GM21723 (cell line): ENCODE results near the gene MED12L.
A peak's percentile ranks its signal among the peaks of the same experiment; 100 is the strongest.

Source experiments
- ATAC-seq: cut with Tn5 transposase; IDR thresholded peaks from one replicate; pipeline ENCODE4 v1.9.1; 2021; ENCODE audit warnings: mild to moderate bottlenecking, moderate library complexity; ENCODE audit not compliant: unreplicated experiment

MED12L gene

DNA sequence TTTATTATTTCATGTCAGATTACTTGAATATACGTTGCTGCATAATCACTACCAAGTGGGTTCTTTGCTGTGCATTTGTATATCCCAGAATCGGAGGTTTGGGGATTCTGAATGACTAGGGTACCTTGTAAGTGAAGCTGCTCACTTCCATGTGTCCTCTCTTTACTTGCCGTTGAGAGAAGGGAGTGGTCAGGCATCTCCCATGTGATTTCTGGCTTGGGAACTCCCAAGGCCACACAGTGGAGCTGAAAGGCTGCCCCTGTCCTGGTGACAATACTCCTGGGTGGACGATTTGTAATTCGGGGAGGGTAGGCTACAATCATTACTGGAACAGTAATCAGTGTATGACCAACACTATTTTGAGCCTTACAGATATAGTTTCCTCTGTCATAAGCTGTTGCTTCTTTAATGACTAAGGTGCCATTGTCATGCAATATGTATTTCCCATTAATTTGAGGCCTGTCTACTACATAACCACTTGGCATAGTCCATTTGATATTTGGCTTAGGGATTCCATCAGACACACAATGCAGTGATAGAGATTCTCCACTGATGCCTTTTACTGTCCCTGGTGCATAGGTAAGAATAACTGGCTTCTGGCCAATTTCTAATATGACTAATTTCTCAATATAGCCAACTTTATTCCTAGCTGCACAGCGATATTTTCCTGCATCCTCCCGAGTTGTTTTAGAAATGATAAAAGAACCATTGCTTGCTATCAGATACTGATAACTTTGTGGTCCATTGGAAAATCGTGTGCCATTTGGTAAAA, 351.4 kb downstream of the MED12L start:
- no peak for ATAC-seq

GRCh38 chr3:151437906-151438305, 352.4 kb downstream of the MED12L start:
- no peak for ATAC-seq

GRCh38 chr3:151439652-151440125, 354.2 kb downstream of the MED12L start:
- peak; percentile 84 for ATAC-seq

- ATAC-seq: no peak
These were observed 355.5 kb downstream of the MED12L start for GRCh38 chr3:151440940-151441339.

DNA sequence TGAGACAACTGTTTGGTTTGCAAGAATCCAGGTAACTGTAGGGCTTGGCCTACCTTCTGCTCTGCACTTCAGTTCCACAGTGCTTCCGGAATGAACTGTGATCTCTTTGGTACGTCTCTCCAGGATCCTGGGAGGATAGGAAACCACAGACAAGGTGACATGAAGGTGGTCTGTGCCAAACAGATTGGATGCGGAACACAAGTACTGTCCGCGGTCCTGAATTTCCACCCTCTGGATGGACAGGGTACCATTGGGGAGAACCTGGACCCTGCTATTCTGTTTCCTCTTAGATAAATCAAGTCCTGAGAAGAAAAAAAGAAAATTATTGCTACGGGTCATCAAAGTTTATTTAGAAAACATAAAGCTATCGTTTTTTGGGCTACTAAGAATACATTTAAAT, 358.1 kb downstream of the MED12L start:
- no peak for ATAC-seq

- ATAC-seq: no peak
These were observed 360.0 kb downstream of the MED12L start for GRCh38 chr3:151445273-151446001.

DNA sequence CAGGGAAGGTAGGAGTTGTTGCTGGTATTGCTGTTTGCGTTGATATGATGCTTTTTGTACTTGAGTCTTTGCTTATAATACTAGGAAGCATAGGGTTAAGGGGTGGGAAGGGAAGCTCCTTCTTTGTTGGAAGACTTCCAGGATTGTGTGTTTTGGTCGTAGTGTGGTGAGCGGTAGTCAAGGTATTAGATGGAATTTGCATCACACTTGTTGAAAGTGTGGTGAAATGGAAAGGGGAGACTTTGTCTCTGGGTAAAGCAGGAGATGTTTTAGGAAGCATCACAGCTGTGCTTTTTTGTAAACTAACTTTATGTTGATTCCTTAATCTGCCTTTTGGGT, 360.5 kb downstream of the MED12L start:
- ATAC-seq: no peak

GRCh38 chr3:151452368-151452767, 366.9 kb downstream of the MED12L start:
- ATAC-seq: no peak

DNA sequence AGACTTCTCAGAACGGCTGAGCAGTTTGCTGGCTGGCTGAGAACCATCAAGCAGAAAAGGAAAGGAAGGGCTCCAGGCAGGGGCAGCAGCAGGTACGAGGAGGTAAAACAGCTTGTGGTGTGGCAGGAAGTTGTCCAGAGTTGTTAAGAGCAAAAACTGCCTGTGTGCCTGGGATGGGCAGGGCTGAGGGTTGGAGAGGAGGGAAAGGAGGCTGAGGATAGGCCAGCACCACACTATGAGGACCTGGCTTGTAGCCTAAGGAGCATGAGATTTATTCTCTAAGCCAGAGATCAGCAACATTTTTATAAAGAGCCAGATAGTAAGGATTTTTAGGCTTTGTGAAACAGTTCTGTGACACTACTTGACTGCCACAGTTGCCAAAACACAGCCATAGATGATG, 367.4 kb downstream of the MED12L start:
- ATAC-seq: no peak

GRCh38 chr3:151456065-151456464, 370.6 kb downstream of the MED12L start:
- no peak for ATAC-seq

DNA sequence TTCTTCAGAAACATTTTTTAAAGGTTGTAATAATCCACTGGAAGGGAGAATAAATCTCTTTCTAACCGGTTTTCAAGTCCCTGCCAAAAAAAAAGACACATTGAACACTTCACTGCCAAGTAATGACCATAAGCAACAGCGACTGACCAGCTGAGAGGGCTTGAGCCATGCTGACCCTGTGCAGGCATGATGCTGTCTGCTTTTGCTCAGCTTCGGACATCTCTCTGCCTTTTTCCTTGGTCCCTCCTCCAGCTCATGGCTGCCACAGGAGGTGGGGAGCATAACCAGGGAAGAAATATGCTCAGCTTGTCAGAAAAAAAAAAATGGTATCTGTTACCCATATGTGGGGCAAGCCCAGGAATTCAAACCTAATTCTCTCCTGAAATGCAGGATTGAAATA, 373.9 kb downstream of the MED12L start:
- no peak for ATAC-seq

- no peak for ATAC-seq
These were observed 374.8 kb downstream of the MED12L start for GRCh38 chr3:151460228-151460627.

- ATAC-seq: no peak
These were observed 375.4 kb downstream of the MED12L start, which contains the start of gene IGSF10 for GRCh38 chr3:151460774-151461450. Gene IGSF10 (minus strand): TSS chr3:151461061. CDS start chr3:151458709, 2,352 bp downstream.

DNA sequence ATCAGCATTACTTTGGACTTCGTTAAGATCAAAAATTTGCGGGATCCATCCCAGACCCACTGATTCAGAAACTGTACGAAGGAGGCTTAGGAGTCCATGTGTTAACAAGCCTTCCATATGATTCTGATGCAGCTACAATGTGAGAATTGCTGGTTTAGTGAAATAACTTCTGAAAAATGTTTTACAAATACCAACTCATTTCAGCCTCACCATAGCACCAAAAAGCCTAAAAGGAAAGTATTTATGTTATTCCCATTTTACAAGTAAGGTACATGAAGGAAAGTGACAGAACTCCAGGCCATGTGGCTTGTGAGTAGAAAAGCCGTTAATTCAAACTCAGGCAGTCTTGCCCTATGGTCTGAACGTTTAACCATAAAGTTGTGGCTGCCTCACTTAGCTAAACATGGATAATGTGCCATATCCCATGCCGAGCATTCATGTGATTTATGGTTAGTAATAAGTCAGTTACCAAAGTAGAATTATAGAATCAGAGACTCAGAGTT, 376.9 kb downstream of the MED12L start:
- no peak for ATAC-seq

DNA sequence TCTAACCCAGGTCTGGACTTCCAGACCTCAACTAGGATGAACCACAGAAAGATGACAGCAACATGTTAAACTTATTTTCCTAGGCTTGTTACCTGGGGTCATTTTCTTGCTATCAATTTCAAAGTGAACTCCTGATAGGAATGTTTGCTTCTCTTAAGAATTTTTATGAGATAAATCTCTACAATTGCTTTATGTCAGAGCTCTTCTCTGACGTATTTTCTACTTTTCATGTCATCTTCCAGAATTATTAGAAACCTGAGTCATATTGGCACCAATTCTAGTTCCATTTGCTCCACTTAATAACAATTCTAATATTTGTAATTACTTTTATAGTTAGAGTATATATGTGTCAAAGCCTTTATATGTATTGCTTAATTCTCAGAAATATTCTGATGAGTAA, 377.5 kb downstream of the MED12L start:
- no peak for ATAC-seq

- ATAC-seq: no peak
These were observed 381.6 kb downstream of the MED12L start for GRCh38 chr3:151467069-151467468.

DNA sequence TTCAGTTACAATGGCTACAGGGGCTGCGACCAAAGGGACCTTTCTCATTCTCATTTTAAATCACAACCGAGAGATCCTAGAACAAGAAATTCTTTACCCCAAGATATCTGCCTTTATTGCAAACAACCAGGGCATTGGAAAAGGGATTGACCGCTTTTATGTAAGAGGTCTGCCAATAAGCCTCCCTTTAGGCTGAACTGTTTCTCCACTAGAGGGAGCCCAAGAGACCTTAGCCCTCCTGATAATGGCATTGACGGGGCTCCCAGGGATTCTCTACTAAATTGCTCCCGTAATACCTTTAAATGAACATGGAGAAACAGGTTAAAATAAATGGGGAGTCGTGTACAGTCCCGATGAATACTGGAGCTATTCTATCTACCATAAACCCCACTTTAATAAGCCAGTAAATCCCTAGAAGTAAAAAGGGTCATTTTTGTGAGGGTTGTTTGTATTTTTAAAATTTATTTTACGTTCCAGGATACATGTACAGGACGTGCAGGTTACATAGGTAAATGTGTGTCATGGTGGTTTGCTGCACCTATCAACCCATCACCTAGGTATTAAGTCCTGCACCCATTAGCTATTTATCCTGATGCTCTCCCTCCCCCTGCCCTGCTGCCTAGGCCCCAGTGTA, 382.9 kb downstream of the MED12L start:
- ATAC-seq: peak; percentile 79

GRCh38 chr3:151476344-151477018, 391.0 kb downstream of the MED12L start:
- ATAC-seq: no peak

- no peak for ATAC-seq
These were observed 392.3 kb downstream of the MED12L start for GRCh38 chr3:151477591-151478334.

DNA sequence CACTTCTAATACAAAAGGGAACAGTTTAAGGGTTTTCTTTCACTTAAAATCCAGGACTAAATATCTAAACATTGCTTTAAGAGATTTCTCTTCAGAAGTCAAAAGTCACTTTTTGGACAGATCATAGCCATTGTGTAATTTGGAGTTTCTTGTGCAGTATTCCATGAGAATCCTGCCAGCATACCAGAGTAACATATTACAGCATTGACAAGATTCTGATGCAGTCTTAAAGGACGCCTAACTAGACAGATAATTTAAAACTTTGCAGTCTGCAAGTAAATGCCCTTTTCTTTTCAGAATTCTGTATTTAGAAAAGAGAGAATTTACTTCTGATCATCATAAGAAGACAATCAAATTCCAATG, 392.9 kb downstream of the MED12L start:
- no peak for ATAC-seq
